Measurements from ENCODE around the gene SLC35F4. TPM values are rescaled to one million over a fixed set of nuclear protein-coding genes. Genes with fewer than 3 reads are reported as not detected.

Gene SLC35F4
- total and polyA plus RNA-seq, 12 donors = 0.22 TPM; not detected in 11

- H3K4me3 ChIP-seq = no peak overlapping the region
- no peaks in the 10 kb centered on the region for H3K4me1 ChIP-seq (replicated peaks in 1 of 2)
- no peaks in the 10 kb centered on the region for H3K9me3 ChIP-seq (replicated peaks in 1 of 3)
- intact Hi-C loops (cut with DNase I) = no loop called here
- H3K36me3 ChIP-seq (replicated peaks in 1 of 2) = no peaks in the 10 kb centered on the region
- DNase-seq = no peak
- H3K27me3 ChIP-seq = peaks cover 3% of the 10 kb centered on the region
- no peak overlapping the region for H3K27ac ChIP-seq
- WGBS, 4 donors = 50 to 63% (median 61%) methylated on average over 3 of the region's 3 CpGs
- TF ChIP-seq CTCF (IDR thresholded peaks at IDR 0.05) (no peak), POLR2A (IDR thresholded peaks at IDR 0.05) (no peak)
These were observed 19.9 kb downstream of the SLC35F4 start for GRCh38 chr14:57845802-57846531.

DNA sequence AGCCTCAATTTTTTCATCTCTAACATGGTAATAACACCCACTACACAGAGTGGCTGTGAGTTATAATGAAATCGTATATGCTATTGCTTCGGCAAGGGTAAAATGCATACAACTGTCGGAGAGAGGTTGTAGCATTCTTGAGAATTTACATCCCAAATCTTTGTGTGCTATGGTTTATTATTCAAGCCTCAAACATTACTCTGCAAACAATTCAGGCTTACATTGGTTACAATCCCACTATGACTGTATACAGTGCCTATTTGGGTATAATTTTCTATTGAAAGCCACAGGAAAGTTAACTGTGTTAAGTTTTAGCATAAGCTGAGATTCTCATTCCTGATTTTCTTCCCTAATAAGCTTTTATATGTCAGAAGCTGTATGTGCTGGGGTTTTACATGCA is 20.6 kb downstream of the SLC35F4 start:
- 65 to 96% (median 95%) methylated on average over 3 of the region's 3 CpGs for WGBS, 4 donors
- DNase-seq = no peak

DNA sequence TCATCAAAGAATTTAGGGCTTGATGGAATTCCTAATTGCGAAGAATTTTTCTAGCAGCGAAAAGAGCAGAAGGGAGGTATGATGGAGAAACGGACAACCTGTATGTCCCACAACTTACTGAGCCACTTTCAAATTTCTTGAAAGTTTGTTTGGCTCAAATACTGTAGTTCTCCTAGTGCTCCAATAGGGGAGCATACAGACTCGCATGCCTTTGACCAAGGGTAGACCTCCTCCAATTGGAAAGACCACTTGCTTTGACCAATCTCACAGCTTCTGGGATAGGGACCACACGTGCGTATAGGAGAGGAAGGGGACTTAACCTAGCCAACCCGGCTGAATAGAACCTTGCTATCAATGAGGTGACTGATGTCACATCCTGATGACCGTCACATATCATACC is 28.6 kb downstream of the SLC35F4 start:
- Histone ChIP-seq H3K4me1 (replicated peaks in 1 of 2) (no peaks in the 10 kb centered on the region), H3K4me3 (no peak overlapping the region), H3K27me3 (peaks cover 12% of the 10 kb centered on the region), H3K9me3 (replicated peaks in 1 of 3) (no peaks in the 10 kb centered on the region), H3K27ac (no peak overlapping the region), H3K36me3 (replicated peaks in 1 of 2) (no peaks in the 10 kb centered on the region)
- intact Hi-C loops (cut with DNase I) = no loop called here
- DNase-seq = no peak
- 79 to 90% (median 87%) methylated on average over 8 of the region's 8 CpGs for WGBS, 4 donors
- TF ChIP-seq POLR2A (IDR thresholded peaks at IDR 0.05) (no peak), CTCF (IDR thresholded peaks at IDR 0.05) (no peak)

More for the DNA sequence above, 20.6 kb downstream of the SLC35F4 start:
- intact Hi-C loops (cut with DNase I) = no loop called here
- H3K27ac ChIP-seq = no peak overlapping the region
- peaks cover 3% of the 10 kb centered on the region for H3K27me3 ChIP-seq
- no peaks in the 10 kb centered on the region for H3K9me3 ChIP-seq (replicated peaks in 1 of 3)
- TF ChIP-seq CTCF (IDR thresholded peaks at IDR 0.05) (no peak), POLR2A (IDR thresholded peaks at IDR 0.05) (no peak)
- H3K4me1 ChIP-seq (replicated peaks in 1 of 2) = no peaks in the 10 kb centered on the region
- H3K36me3 ChIP-seq (replicated peaks in 1 of 2) = no peaks in the 10 kb centered on the region
- H3K4me3 ChIP-seq = no peak overlapping the region

DNA sequence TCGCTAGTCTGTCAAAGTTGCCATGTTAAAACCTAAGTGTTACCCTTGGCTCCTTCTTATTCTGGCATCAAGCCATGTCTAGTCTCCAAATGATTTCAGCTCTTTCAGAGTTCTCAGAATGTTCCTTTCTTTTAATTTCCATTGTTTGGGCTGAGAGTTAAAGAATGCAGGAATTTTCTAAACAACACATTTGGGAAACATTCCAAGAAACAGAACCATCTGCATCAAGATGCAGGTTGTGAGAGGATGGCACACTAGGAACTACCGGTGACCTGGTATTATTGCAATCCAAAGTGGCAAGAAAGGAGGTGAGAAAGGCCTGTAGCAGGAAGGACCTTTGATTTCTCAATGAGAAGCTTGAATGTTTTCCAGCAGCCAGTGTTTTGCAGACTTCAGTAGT is 30.1 kb downstream of the SLC35F4 start:
- Histone ChIP-seq H3K9me3 (replicated peaks in 1 of 3) (no peaks in the 10 kb centered on the region), H3K27ac (no peak overlapping the region), H3K36me3 (replicated peaks in 1 of 2) (no peaks in the 10 kb centered on the region), H3K4me1 (replicated peaks in 1 of 2) (no peaks in the 10 kb centered on the region), H3K27me3 (peaks cover 12% of the 10 kb centered on the region), H3K4me3 (no peak overlapping the region)
- DNase-seq = no peak
- intact Hi-C loops (cut with DNase I) = no loop called here
- no peak for TF ChIP-seq CTCF (IDR thresholded peaks at IDR 0.05)
- WGBS, 4 donors = 59 to 81% (median 76%) methylated on average over 2 of the region's 2 CpGs

Data from adrenal gland (tissue), 12 donors.